Measurements from ENCODE around the gene USP19.

Gene USP19, protein sequence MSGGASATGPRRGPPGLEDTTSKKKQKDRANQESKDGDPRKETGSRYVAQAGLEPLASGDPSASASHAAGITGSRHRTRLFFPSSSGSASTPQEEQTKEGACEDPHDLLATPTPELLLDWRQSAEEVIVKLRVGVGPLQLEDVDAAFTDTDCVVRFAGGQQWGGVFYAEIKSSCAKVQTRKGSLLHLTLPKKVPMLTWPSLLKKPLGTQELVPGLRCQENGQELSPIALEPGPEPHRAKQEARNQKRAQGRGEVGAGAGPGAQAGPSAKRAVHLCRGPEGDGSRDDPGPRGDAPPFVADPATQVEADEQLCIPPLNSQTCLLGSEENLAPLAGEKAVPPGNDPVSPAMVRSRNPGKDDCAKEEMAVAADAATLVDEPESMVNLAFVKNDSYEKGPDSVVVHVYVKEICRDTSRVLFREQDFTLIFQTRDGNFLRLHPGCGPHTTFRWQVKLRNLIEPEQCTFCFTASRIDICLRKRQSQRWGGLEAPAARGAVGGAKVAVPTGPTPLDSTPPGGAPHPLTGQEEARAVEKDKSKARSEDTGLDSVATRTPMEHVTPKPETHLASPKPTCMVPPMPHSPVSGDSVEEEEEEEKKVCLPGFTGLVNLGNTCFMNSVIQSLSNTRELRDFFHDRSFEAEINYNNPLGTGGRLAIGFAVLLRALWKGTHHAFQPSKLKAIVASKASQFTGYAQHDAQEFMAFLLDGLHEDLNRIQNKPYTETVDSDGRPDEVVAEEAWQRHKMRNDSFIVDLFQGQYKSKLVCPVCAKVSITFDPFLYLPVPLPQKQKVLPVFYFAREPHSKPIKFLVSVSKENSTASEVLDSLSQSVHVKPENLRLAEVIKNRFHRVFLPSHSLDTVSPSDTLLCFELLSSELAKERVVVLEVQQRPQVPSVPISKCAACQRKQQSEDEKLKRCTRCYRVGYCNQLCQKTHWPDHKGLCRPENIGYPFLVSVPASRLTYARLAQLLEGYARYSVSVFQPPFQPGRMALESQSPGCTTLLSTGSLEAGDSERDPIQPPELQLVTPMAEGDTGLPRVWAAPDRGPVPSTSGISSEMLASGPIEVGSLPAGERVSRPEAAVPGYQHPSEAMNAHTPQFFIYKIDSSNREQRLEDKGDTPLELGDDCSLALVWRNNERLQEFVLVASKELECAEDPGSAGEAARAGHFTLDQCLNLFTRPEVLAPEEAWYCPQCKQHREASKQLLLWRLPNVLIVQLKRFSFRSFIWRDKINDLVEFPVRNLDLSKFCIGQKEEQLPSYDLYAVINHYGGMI (N-terminal part only)

DNA sequence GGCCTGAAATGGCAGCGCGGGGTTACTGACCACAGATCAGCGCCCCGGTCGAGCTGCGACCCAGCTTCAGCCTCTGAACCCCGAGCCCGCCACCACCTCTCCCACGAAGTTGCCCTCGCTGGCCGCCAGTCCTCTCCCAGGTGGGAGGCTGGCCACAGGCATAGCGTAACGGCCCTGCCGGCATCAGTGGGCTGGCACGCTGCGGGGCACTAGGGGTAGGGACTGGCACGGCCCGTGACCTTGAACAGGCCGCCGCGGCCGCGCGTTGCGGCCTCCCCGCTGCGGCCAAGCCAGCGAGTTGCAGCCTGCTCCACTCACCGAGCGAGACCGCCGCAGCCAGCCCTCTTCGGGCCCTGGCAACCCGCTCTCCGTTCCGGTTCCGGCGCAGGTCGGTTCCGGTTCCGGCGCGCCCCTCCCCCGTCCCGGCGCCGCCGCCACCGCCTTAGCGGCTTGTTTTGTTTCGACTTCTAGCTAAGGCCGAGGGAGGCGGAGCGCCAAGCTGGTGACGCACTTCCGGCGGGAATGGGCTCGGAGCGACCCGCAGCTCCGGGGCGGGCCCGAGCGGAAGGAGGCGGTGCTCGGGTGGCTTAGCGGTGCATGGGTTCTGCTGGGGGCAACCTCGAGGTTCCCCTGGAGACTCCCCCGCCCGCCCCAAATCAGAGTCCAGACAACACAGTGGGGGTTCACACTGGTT, at the start of gene USP19:
USP19 (minus strand) TSS at position 386 of the 694 bp plus-strand sequence. CDS start 1,678 bp downstream, outside the sequence.
- peak within 1 kb of the TSS; percentile 100 for H3K9ac ChIP-seq (ENCODE audit: insufficient read length, low read depth)
- TF ChIP-seq SUZ12 (IDR thresholded peaks at IDR 0.05; ENCODE audit: extremely low read depth, insufficient read depth, insufficient read length) (no peak), YY1 (IDR thresholded peaks at IDR 0.05; ENCODE audit: insufficient read depth, insufficient read length) (no peak), ZNF274 (IDR thresholded peaks at IDR 0.05; ENCODE audit: low read depth, low read length) (no peak)
- H3K36me3 ChIP-seq (ENCODE audit: insufficient read depth, insufficient read length, low read length) = peaks cover 89% of the 10 kb centered on the region
- DNase-seq (ENCODE audit: low read depth, low spot score) = peak; percentile 95
- H3K9me3 ChIP-seq (ENCODE audit: insufficient read depth, low read length) = no peaks in the 10 kb centered on the region
- H3K27me3 ChIP-seq (ENCODE audit: insufficient read depth, insufficient read length) = no peaks in the 10 kb centered on the region
- H3K4me1 ChIP-seq (ENCODE audit: insufficient read depth, insufficient read length) = peaks cover 2% of the 10 kb centered on the region
- H3K4me3 ChIP-seq (ENCODE audit: insufficient read length, low read depth) = peak within 1 kb of the TSS; percentile 100

DNA sequence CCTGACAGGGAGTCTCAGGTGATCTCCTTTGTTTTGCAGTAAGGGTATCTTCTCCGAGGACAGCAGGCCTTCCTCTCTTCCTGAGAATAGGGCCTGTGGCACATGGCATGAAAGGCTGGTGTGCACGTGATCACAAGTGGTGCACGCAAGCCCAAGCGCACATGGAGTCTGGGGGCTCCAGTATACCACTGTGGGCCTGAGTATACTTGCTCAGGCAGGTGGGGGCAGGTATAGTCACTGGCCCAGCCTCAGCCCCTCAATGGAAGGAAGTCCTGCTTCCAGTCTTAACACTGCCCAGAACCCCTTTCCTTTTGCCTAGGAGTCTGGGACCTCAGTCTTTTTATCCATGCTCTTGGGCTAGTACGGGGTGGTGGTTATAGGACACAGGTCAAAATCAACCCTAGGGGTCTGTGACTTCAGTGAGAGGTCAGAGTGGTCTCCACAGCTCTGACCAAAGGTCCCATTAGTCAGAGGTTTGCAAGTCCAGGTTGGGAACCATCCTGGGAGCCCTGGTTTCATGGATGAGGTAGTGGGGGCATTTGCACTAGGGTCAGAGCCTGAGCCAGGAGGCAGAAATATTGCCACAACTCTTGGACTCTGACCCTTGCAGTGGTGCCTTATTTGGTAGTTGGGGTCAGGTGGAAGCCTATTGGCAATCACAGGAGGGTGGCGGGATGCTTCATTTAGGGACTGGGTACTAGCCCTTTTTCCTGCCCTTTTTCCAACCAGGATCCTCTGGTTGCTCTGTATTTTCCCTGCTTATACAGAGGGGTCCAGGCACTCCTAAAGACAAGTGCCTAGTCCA, 46.3 kb upstream of the USP19 start:
- H3K9ac ChIP-seq (ENCODE audit: insufficient read length, low read depth) = peak overlapping the region; percentile 96
- no peaks in the 10 kb centered on the region for H3K9me3 ChIP-seq (ENCODE audit: insufficient read depth, low read length)
- H3K27me3 ChIP-seq (ENCODE audit: insufficient read depth, insufficient read length) = no peaks in the 10 kb centered on the region
- peaks cover 34% of the 10 kb centered on the region for H3K36me3 ChIP-seq (ENCODE audit: insufficient read depth, insufficient read length, low read length)
- peaks cover 9% of the 10 kb centered on the region for H3K4me1 ChIP-seq (ENCODE audit: insufficient read depth, insufficient read length)
- peak overlapping the region; percentile 92 for H3K4me3 ChIP-seq (ENCODE audit: insufficient read length, low read depth)
- no peak for DNase-seq (ENCODE audit: low read depth, low spot score)
- no peak for TF ChIP-seq ZNF274 (IDR thresholded peaks at IDR 0.05; ENCODE audit: low read depth, low read length)
- TF ChIP-seq SUZ12 (IDR thresholded peaks at IDR 0.05; ENCODE audit: extremely low read depth, insufficient read depth, insufficient read length) = no peak
- TF ChIP-seq YY1 (IDR thresholded peaks at IDR 0.05; ENCODE audit: insufficient read depth, insufficient read length) = no peak

- peaks cover 9% of the 10 kb centered on the region for H3K4me1 ChIP-seq (ENCODE audit: insufficient read depth, insufficient read length)
These were observed 45.4 kb upstream of the USP19 start, which contains the start of gene CCDC71 for GRCh38 chr3:49165771-49166751. CCDC71 (minus strand) TSS chr3:49166331; CDS start chr3:49164208, 2,123 bp downstream.

DNA sequence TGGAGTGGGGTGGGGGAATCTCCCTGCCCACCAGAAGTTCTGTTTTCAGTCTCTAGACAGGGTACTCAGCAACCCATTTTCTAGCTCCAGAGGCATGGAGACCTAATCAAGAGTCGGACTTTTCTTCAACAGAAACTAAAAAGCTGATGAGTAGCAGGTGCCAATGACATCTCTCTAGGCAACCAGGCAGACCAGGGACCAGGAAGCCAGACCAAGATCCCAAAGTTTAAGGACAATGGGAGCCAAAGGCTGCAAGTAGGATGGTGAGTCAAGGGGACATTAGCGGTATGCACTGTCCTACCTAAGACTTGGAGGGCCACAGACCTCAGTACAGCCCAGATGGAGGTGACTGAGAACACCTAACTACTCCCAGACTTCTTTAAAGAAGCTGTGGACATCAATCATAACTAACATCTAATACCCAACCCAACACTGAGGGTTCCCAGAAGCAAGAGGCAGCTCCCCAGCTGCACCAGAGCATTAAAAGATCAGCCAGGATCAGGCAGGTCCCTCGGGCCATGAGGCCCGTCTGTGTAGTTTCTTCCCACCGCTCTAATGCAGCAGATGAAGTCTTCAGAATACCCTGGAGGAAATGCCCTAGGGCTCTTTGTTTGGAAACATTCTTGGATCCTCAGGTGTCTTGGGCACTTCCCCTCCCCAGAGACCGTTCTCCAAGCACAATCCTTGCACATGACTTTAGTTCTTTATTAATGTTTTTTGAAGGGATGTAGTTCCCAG, 44.5 kb upstream of the USP19 start:
- peaks cover 43% of the 10 kb centered on the region for H3K36me3 ChIP-seq (ENCODE audit: insufficient read depth, insufficient read length, low read length)
- H3K4me3 ChIP-seq (ENCODE audit: insufficient read length, low read depth) = peak overlapping the region; percentile 92
- H3K27me3 ChIP-seq (ENCODE audit: insufficient read depth, insufficient read length) = no peaks in the 10 kb centered on the region
- no peaks in the 10 kb centered on the region for H3K9me3 ChIP-seq (ENCODE audit: insufficient read depth, low read length)
- peaks cover 4% of the 10 kb centered on the region for H3K4me1 ChIP-seq (ENCODE audit: insufficient read depth, insufficient read length)
- H3K9ac ChIP-seq (ENCODE audit: insufficient read length, low read depth) = peak overlapping the region; percentile 96
- DNase-seq (ENCODE audit: low read depth, low spot score) = no peak
- TF ChIP-seq YY1 (IDR thresholded peaks at IDR 0.05; ENCODE audit: insufficient read depth, insufficient read length) (no peak), SUZ12 (IDR thresholded peaks at IDR 0.05; ENCODE audit: extremely low read depth, insufficient read depth, insufficient read length) (no peak), ZNF274 (IDR thresholded peaks at IDR 0.05; ENCODE audit: low read depth, low read length) (no peak)

More at GRCh38 chr3:49165771-49166751, 45.4 kb upstream of the USP19 start, which contains the start of gene CCDC71:
- H3K36me3 ChIP-seq (ENCODE audit: insufficient read depth, insufficient read length, low read length) = peaks cover 43% of the 10 kb centered on the region
- DNase-seq (ENCODE audit: low read depth, low spot score) = peak; percentile 60
- no peak for TF ChIP-seq ZNF274 (IDR thresholded peaks at IDR 0.05; ENCODE audit: low read depth, low read length)
- peak; percentile 83 for TF ChIP-seq YY1 (IDR thresholded peaks at IDR 0.05; ENCODE audit: insufficient read depth, insufficient read length)
- peak within 1 kb of the TSS; percentile 92 for H3K4me3 ChIP-seq (ENCODE audit: insufficient read length, low read depth)
- H3K9me3 ChIP-seq (ENCODE audit: insufficient read depth, low read length) = no peaks in the 10 kb centered on the region
- H3K9ac ChIP-seq (ENCODE audit: insufficient read length, low read depth) = peak within 1 kb of the TSS; percentile 96
- no peaks in the 10 kb centered on the region for H3K27me3 ChIP-seq (ENCODE audit: insufficient read depth, insufficient read length)

DNA sequence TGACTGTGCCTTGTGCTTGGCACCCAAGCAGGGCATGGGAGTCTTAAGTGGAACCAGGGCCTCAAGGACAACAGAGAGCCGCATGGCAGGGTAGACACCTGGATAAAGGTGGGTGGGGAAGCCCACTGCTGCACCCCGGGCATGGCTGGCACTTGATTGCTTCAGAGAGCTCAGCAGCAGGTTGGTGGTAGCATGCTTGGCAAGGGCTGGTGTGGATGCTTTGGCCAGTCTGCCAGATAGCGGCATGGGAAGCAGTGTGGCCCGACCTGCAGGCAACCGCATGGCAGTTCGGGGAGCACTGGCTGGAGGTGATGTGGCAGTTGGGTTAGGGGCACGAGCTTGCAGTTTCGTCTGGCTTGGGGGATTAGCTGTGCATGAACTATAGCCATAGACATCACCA, 43.0 kb upstream of the USP19 start:
- Histone ChIP-seq H3K9ac (ENCODE audit: insufficient read length, low read depth) (peak overlapping the region; percentile 11), H3K4me1 (ENCODE audit: insufficient read depth, insufficient read length) (peaks cover 7% of the 10 kb centered on the region), H3K4me3 (ENCODE audit: insufficient read length, low read depth) (no peak overlapping the region), H3K36me3 (ENCODE audit: insufficient read depth, insufficient read length, low read length) (peaks cover 43% of the 10 kb centered on the region), H3K27me3 (ENCODE audit: insufficient read depth, insufficient read length) (no peaks in the 10 kb centered on the region), H3K9me3 (ENCODE audit: insufficient read depth, low read length) (no peaks in the 10 kb centered on the region)
- no peak for DNase-seq (ENCODE audit: low read depth, low spot score)
- TF ChIP-seq ZNF274 (IDR thresholded peaks at IDR 0.05; ENCODE audit: low read depth, low read length) (no peak), SUZ12 (IDR thresholded peaks at IDR 0.05; ENCODE audit: extremely low read depth, insufficient read depth, insufficient read length) (no peak), YY1 (IDR thresholded peaks at IDR 0.05; ENCODE audit: insufficient read depth, insufficient read length) (no peak)
